CD14-positive monocyte (primary cell): ENCODE data around the gene TMEM174. TPM values are rescaled to one million over a fixed set of nuclear protein-coding genes. Genes with fewer than 3 reads are reported as not detected.
"Not testable (repeated sequence)": the region's sequence is repeated elsewhere in the genome, so short reads cannot be mapped to it uniquely, and the experiment has no call there.

ENCODE experiments used
- DNase-seq, 3 donors: peaks; one replicate each; pipeline ENCODE4 v3.0.0-alpha.2; 2011 to 2022
- H2AFZ ChIP-seq: 2 replicates; pipeline ENCODE4 v1.6.0; 2012; ENCODE audit warnings: mild to moderate bottlenecking, low read depth, low read length, inconsistent platforms; ENCODE audit not compliant: insufficient read depth, poor library complexity, severe bottlenecking
- H3K27ac ChIP-seq, 2 donors: 1 replicate in 1 of 2; 2 replicates in 1 of 2; pipeline ENCODE4 v1.5.1; 2012 to 2013; ENCODE audit warnings: low read length in 2 of 2, control low read depth in 1 of 2, inconsistent platforms in 1 of 2, low read depth in 1 of 2, mild to moderate bottlenecking in 1 of 2
- H3K27me3 ChIP-seq, 2 donors: one replicate each; pipeline versions ENCODE4 v1.6.0 to v1.6.1; 2011 to 2013; ENCODE audit warnings: low read length in 2 of 2; ENCODE audit not compliant: control insufficient read depth in 2 of 2, insufficient read depth in 2 of 2
- H3K36me3 ChIP-seq, 2 donors: replicated peaks in 1 of 2; 1 replicate in 1 of 2; 2 replicates in 1 of 2; pipeline versions ENCODE4 v1.5.1 to v1.6.1; 2012 to 2013; ENCODE audit warnings: low read length in 2 of 2, control low read depth in 1 of 2, inconsistent platforms in 1 of 2, mild to moderate bottlenecking in 1 of 2; ENCODE audit not compliant: insufficient read depth in 2 of 2, control insufficient read depth in 1 of 2
- H3K4me1 ChIP-seq, 2 donors: 1 replicate in 1 of 2; 2 replicates in 1 of 2; pipeline versions ENCODE4 v1.5.1 to v1.6.1; 2012 to 2013; ENCODE audit warnings: low read length in 2 of 2, control low read depth in 1 of 2, inconsistent platforms in 1 of 2, mild to moderate bottlenecking in 1 of 2, moderate library complexity in 1 of 2; ENCODE audit not compliant: insufficient read depth in 2 of 2, control insufficient read depth in 1 of 2
- H3K4me2 ChIP-seq: replicated peaks from 2 replicates; pipeline ENCODE3; 2012; ENCODE audit warnings: low read length, moderate library complexity, mild to moderate bottlenecking; ENCODE audit not compliant: poor library complexity, severe bottlenecking; ENCODE audit errors: extremely low read depth
- H3K4me3 ChIP-seq, 3 experiments: fragments of 200-600 bp in 1 of 3; sonication (generic) in 1 of 3; replicated peaks in 1 of 3; 1 replicate in 2 of 3; 2 replicates in 1 of 3; pipeline ENCODE4 v1.5.1; 2011 to 2013; ENCODE audit warnings: low read length in 3 of 3, mild to moderate bottlenecking in 3 of 3, control low read depth in 2 of 3, low read depth in 2 of 3, inconsistent platforms in 1 of 3, moderate library complexity in 1 of 3
- H3K79me2 ChIP-seq: 2 replicates; pipeline ENCODE4 v1.6.0; 2012; ENCODE audit warnings: mild to moderate bottlenecking, control low read depth, inconsistent platforms, low read length, moderate library complexity; ENCODE audit not compliant: insufficient read depth
- H3K9ac ChIP-seq: 2 replicates; pipeline ENCODE4 v1.6.0; 2017; ENCODE audit warnings: low read length, mild to moderate bottlenecking; ENCODE audit not compliant: insufficient read depth, poor library complexity, severe bottlenecking
- H3K9me3 ChIP-seq, 2 donors: replicated peaks in 1 of 2; 1 replicate in 1 of 2; 2 replicates in 1 of 2; pipeline versions ENCODE4 v1.5.1 to v1.6.1; 2012 to 2013; ENCODE audit warnings: low read length in 2 of 2, control low read depth in 1 of 2; ENCODE audit not compliant: control insufficient read depth in 1 of 2, insufficient read depth in 1 of 2
- H4K20me1 ChIP-seq: 2 replicates; pipeline ENCODE4 v1.6.0; 2012; ENCODE audit warnings: mild to moderate bottlenecking, low read length, control low read depth, moderate library complexity; ENCODE audit not compliant: insufficient read depth
- H3K27ac Mint-ChIP-seq, 7 donors: one replicate each; pipeline ENCODE4 v1.8.0; 2020; ENCODE audit warnings: mild to moderate bottlenecking in 7 of 7, mixed read lengths in 7 of 7, moderate library complexity in 6 of 7, inconsistent platforms in 2 of 7
- H3K27me3 Mint-ChIP-seq, 3 donors: one replicate each; pipeline ENCODE4 v1.8.0; 2021 to 2022; ENCODE audit warnings: low read depth in 3 of 3, mild to moderate bottlenecking in 3 of 3, mixed read lengths in 3 of 3, moderate library complexity in 3 of 3, inconsistent platforms in 1 of 3
- H3K36me3 Mint-ChIP-seq, 2 donors: one replicate each; pipeline ENCODE4 v1.8.0; 2020; ENCODE audit warnings: mixed read lengths in 2 of 2, inconsistent platforms in 1 of 2, mild to moderate bottlenecking in 1 of 2
- H3K4me1 Mint-ChIP-seq: one replicate; pipeline ENCODE4 v1.8.0; 2020; ENCODE audit warnings: mild to moderate bottlenecking, mixed read lengths
- H3K4me3 Mint-ChIP-seq, 2 donors: one replicate each; pipeline ENCODE4 v1.8.0; 2020; ENCODE audit warnings: mild to moderate bottlenecking in 2 of 2, mixed read lengths in 2 of 2, moderate library complexity in 1 of 2
- H3K9me3 Mint-ChIP-seq, 7 donors: one replicate each; pipeline ENCODE4 v1.8.0; 2020 to 2022; ENCODE audit warnings: mixed read lengths in 7 of 7, mild to moderate bottlenecking in 6 of 7, moderate library complexity in 6 of 7, inconsistent platforms in 2 of 7
- CTCF ChIP-seq: fragments of 200-600 bp; IDR thresholded peaks from one replicate; pipeline ENCODE4 v1.8.0; 2022; ENCODE audit warnings: antibody characterized with exemption, mild to moderate bottlenecking
- WGBS: methylation state at CpG from one replicate; pipeline ENCODE4 v1.1.5; 2013; ENCODE audit warnings: missing lambda C conversion rate; ENCODE audit not compliant: insufficient coverage; 5-methylcytosine and 5-hydroxymethylcytosine counted together
- intact Hi-C, 2 donors: fragments of 100-400 bp; cut with micrococcal nuclease; formaldehyde crosslinking; loops; one replicate each; pipeline versions ENCODE4 v1.15.0 to v1.15.1; 2023
- polyA plus RNA-seq, 3 donors: library from polyadenylated mRNA; depleted of rRNA in 1 of 3; unstranded in 2 of 3; stranded (reverse) in 1 of 3; fragments of 300-500 nt in 2 of 3; fragments of >200 nt in 1 of 3; fragmentation: Illumina TruSeq in 2 of 3; gene quantifications; 1 replicate in 2 of 3; 2 replicates in 1 of 3; pipeline ENCODE4 v1.2.3, GENCODE V29; 2012 to 2021

The TMEM174 gene
- polyA plus RNA-seq, 3 donors, result not detected

GRCh38 chr5:73209075-73209474 lies 36.1 kb downstream of the TMEM174 start:
- H3K27me3 ChIP-seq, result peaks cover 9 to 21% of the 10 kb centered on the region in 2 donors
- H3K79me2 ChIP-seq, DNase-seq, H3K4me1 Mint-ChIP-seq, H3K27ac ChIP-seq, H3K4me3 ChIP-seq, H2AFZ ChIP-seq, H3K36me3 ChIP-seq, H4K20me1 ChIP-seq, H3K9me3 ChIP-seq, H3K36me3 Mint-ChIP-seq, H3K4me1 ChIP-seq, H3K9ac ChIP-seq, H3K27ac Mint-ChIP-seq, intact Hi-C loops, H3K4me2 ChIP-seq: not testable (repeated sequence)
- Mint-ChIP-seq H3K4me3 (peak overlapping the region in 1 of 2 donors; percentile 50), H3K9me3 (peaks cover 18 to 47% (median 24%) of the 10 kb centered on the region in 7 donors), H3K27me3 (peaks cover 40 to 62% (median 52%) of the 10 kb centered on the region in 3 donors)

GRCh38 chr5:73212693-73213092 lies 39.7 kb downstream of the TMEM174 start:
- H3K9me3 ChIP-seq, H3K36me3 Mint-ChIP-seq, H3K4me2 ChIP-seq, H3K27ac Mint-ChIP-seq, H3K79me2 ChIP-seq, H2AFZ ChIP-seq, H3K4me3 ChIP-seq, intact Hi-C loops, H3K4me1 ChIP-seq, H3K4me1 Mint-ChIP-seq, H3K9ac ChIP-seq, DNase-seq, H3K27ac ChIP-seq, H3K36me3 ChIP-seq, H4K20me1 ChIP-seq: not testable (repeated sequence)
- WGBS, result no CpG with 5 or more reads among the region's 3 CpGs
- peaks cover 12 to 38% (median 29%) of the 10 kb centered on the region in 7 donors for H3K9me3 Mint-ChIP-seq
- H3K4me3 Mint-ChIP-seq, result peak overlapping the region in 1 of 2 donors; percentile 46
- H3K27me3 ChIP-seq, result peaks cover 36 to 47% of the 10 kb centered on the region in 2 donors
- peaks cover 67 to 84% (median 67%) of the 10 kb centered on the region in 3 donors for H3K27me3 Mint-ChIP-seq

DNA sequence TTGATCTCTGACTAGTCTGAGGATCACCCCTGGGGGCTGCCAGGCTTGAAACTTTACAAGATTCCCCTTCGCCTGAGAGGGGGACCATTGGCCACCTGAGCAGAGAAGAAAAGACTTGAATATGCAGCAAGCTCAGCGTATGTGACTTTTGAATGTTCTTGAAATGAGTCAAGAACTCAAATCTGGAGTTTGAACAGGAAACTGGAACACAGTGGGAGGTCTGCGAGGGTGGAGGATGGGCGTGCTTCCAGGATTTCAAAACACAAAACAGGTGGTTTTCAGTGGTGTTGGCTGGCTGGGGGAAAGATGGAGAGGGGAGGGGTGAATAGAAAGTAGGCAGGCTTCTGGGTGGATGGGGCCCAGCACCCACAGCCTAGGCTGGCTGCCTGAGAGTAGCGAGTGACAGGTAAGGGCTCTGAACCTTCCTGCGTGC lies 40.6 kb downstream of the TMEM174 start:
- peaks cover 6 to 29% (median 24%) of the 10 kb centered on the region in 7 donors for H3K9me3 Mint-ChIP-seq
- Histone ChIP-seq H3K79me2 (no peaks in the 10 kb centered on the region), H3K36me3 (no peaks in the 10 kb centered on the region), H3K4me2 (no peak overlapping the region), H3K9me3 (no peaks in the 10 kb centered on the region), H4K20me1 (no peaks in the 10 kb centered on the region), H3K4me1 (peaks cover 6 to 7% of the 10 kb centered on the region in 2 donors), H3K4me3 (no peak overlapping the region), H3K27me3 (peaks cover 45 to 56% of the 10 kb centered on the region in 2 donors), H2AFZ (no peak overlapping the region), H3K9ac (no peak overlapping the region), H3K27ac (no peak overlapping the region)
- WGBS, result 47% methylated on average over 6 of the region's 6 CpGs
- H3K36me3 Mint-ChIP-seq, result peaks cover 0 to 1% of the 10 kb centered on the region in 2 donors
- H3K4me3 Mint-ChIP-seq, result peak overlapping the region in 1 of 2 donors; percentile 59
- intact Hi-C loops, result no loop called here
- no peak for TF ChIP-seq CTCF
- no peak for DNase-seq
- H3K27me3 Mint-ChIP-seq, result peaks cover 67 to 87% (median 75%) of the 10 kb centered on the region in 3 donors
- H3K27ac Mint-ChIP-seq, result no peak overlapping the region
- peaks cover 9% of the 10 kb centered on the region for H3K4me1 Mint-ChIP-seq
